Thymus (tissue), 11 donors: ENCODE data around the gene NEDD4L. TPM values are rescaled to one million over a fixed set of nuclear protein-coding genes. Genes with fewer than 3 reads are reported as not detected.

Source experiments
- DNase-seq, 9 donors: peaks; one replicate each; pipeline ENCODE4 v3.0.0-alpha.2; 2013; ENCODE audit warnings: low spot score in 9 of 9, low read depth in 6 of 9, missing footprints in 1 of 9
- H3K27ac ChIP-seq, 2 donors: one replicate each; pipeline ENCODE4 v1.5.1; 2013; ENCODE audit warnings: control low read depth in 1 of 2, low read depth in 1 of 2, low read length in 1 of 2, mild to moderate bottlenecking in 1 of 2, moderate library complexity in 1 of 2
- H3K27me3 ChIP-seq, 2 donors: one replicate each; pipeline ENCODE4 v1.5.1; 2013; ENCODE audit warnings: low read length in 1 of 2; ENCODE audit not compliant: control insufficient read depth in 2 of 2, insufficient read depth in 1 of 2
- H3K36me3 ChIP-seq, 2 donors: one replicate each; pipeline ENCODE4 v1.5.1; 2013; ENCODE audit warnings: low read length in 1 of 2, mild to moderate bottlenecking in 1 of 2, moderate library complexity in 1 of 2; ENCODE audit not compliant: control insufficient read depth in 2 of 2, insufficient read depth in 2 of 2
- H3K4me1 ChIP-seq, 2 donors: one replicate each; pipeline ENCODE4 v1.5.1; 2013; ENCODE audit warnings: low read length in 2 of 2; ENCODE audit not compliant: control insufficient read depth in 2 of 2, insufficient read depth in 2 of 2
- H3K4me3 ChIP-seq, 2 donors: one replicate each; pipeline ENCODE4 v1.5.1; 2013; ENCODE audit warnings: low read length in 2 of 2, control low read depth in 1 of 2, mild to moderate bottlenecking in 1 of 2
- H3K9me3 ChIP-seq, 2 donors: one replicate each; pipeline ENCODE4 v1.5.1; 2013; ENCODE audit warnings: low read length in 1 of 2, mild to moderate bottlenecking in 1 of 2; ENCODE audit not compliant: control insufficient read depth in 2 of 2, insufficient read depth in 1 of 2
- WGBS: extraction: QIAGEN DNeasy Blood & Tissue Kit; methylation state at CpG from one replicate; pipeline ENCODE4 v1.1.7; 2013; 5-methylcytosine and 5-hydroxymethylcytosine counted together
- polyA plus RNA-seq: library from polyadenylated mRNA; stranded (reverse); fragments of 200-250 nt; gene quantifications from one replicate; pipeline ENCODE4 v1.2.3, GENCODE V29; 2013
- total RNA-seq: library from RNA; stranded (reverse); fragments of 120-200 nt; gene quantifications from one replicate; pipeline ENCODE4 v1.2.4, GENCODE V29; 2013
- donor health status: healthy.

Gene NEDD4L
- total and polyA plus RNA-seq, 2 donors = 6.5 to 11.8 TPM

- Histone ChIP-seq H3K27me3 (no peaks in the 10 kb centered on the region), H3K4me1 (no peaks in the 10 kb centered on the region), H3K36me3 (no peaks in the 10 kb centered on the region), H3K4me3 (no peak overlapping the region), H3K27ac (no peak overlapping the region), H3K9me3 (no peaks in the 10 kb centered on the region)
- 96% methylated on average over 3 of the region's 3 CpGs for WGBS
- no peak for DNase-seq
Measured at GRCh38 chr18:58157237-58157636, 113.2 kb downstream of the NEDD4L start.

GRCh38 chr18:58158008-58158407 lies 114.0 kb downstream of the NEDD4L start:
- H3K9me3 ChIP-seq = no peaks in the 10 kb centered on the region
- no peaks in the 10 kb centered on the region for H3K27me3 ChIP-seq
- WGBS = 100% methylated on average over 1 of the region's 1 CpG
- no peak for DNase-seq
- H3K27ac ChIP-seq = no peak overlapping the region
- no peaks in the 10 kb centered on the region for H3K36me3 ChIP-seq
- no peak overlapping the region for H3K4me3 ChIP-seq
- H3K4me1 ChIP-seq = no peaks in the 10 kb centered on the region

GRCh38 chr18:58158459-58158858 lies 114.4 kb downstream of the NEDD4L start:
- 97% methylated on average over 5 of the region's 5 CpGs for WGBS
- H3K27me3 ChIP-seq = no peaks in the 10 kb centered on the region
- H3K36me3 ChIP-seq = no peaks in the 10 kb centered on the region
- H3K27ac ChIP-seq = no peak overlapping the region
- no peaks in the 10 kb centered on the region for H3K4me1 ChIP-seq
- H3K9me3 ChIP-seq = no peaks in the 10 kb centered on the region
- DNase-seq = no peak
- H3K4me3 ChIP-seq = no peak overlapping the region

GRCh38 chr18:58161659-58162058 lies 117.6 kb downstream of the NEDD4L start:
- Histone ChIP-seq H3K27ac (no peak overlapping the region), H3K4me3 (no peak overlapping the region), H3K4me1 (no peaks in the 10 kb centered on the region), H3K27me3 (no peaks in the 10 kb centered on the region), H3K36me3 (no peaks in the 10 kb centered on the region), H3K9me3 (no peaks in the 10 kb centered on the region)
- no peak for DNase-seq
- 82% methylated on average over 3 of the region's 3 CpGs for WGBS

- H3K27ac ChIP-seq = no peak overlapping the region
- H3K4me1 ChIP-seq = no peaks in the 10 kb centered on the region
- no peak for DNase-seq
- no peaks in the 10 kb centered on the region for H3K36me3 ChIP-seq
- no peaks in the 10 kb centered on the region for H3K9me3 ChIP-seq
- WGBS = 94% methylated on average over 6 of the region's 6 CpGs
- H3K4me3 ChIP-seq = no peak overlapping the region
- H3K27me3 ChIP-seq = no peaks in the 10 kb centered on the region
Measured at GRCh38 chr18:58162127-58162526, 118.1 kb downstream of the NEDD4L start.

- Histone ChIP-seq H3K4me3 (no peak overlapping the region), H3K4me1 (no peaks in the 10 kb centered on the region), H3K36me3 (no peaks in the 10 kb centered on the region), H3K27me3 (no peaks in the 10 kb centered on the region), H3K27ac (no peak overlapping the region), H3K9me3 (no peaks in the 10 kb centered on the region)
- DNase-seq = no peak
- WGBS = 94% methylated on average over 6 of the region's 6 CpGs
Measured at GRCh38 chr18:58163004-58163590, 119.1 kb downstream of the NEDD4L start.

GRCh38 chr18:58166278-58166844 lies 122.3 kb downstream of the NEDD4L start:
- no peak for DNase-seq
- Histone ChIP-seq H3K9me3 (no peaks in the 10 kb centered on the region), H3K27me3 (no peaks in the 10 kb centered on the region), H3K4me1 (no peaks in the 10 kb centered on the region), H3K36me3 (no peaks in the 10 kb centered on the region), H3K4me3 (no peak overlapping the region), H3K27ac (no peak overlapping the region)
- 95% methylated on average over 4 of the region's 4 CpGs for WGBS

- DNase-seq = no peak
- H3K36me3 ChIP-seq = no peaks in the 10 kb centered on the region
- H3K4me1 ChIP-seq = no peaks in the 10 kb centered on the region
- H3K4me3 ChIP-seq = no peak overlapping the region
- H3K9me3 ChIP-seq = no peaks in the 10 kb centered on the region
- H3K27me3 ChIP-seq = no peaks in the 10 kb centered on the region
- H3K27ac ChIP-seq = no peak overlapping the region
- 98% methylated on average over 1 of the region's 1 CpG for WGBS
Measured at GRCh38 chr18:58167073-58167472, 123.0 kb downstream of the NEDD4L start.

- 88% methylated on average over 5 of the region's 5 CpGs for WGBS
Measured at GRCh38 chr18:58168221-58168620, 124.2 kb downstream of the NEDD4L start.

More at GRCh38 chr18:58168221-58168620, 124.2 kb downstream of the NEDD4L start:
- Histone ChIP-seq H3K4me1 (no peaks in the 10 kb centered on the region), H3K36me3 (no peaks in the 10 kb centered on the region), H3K4me3 (no peak overlapping the region), H3K9me3 (no peaks in the 10 kb centered on the region), H3K27me3 (no peaks in the 10 kb centered on the region), H3K27ac (no peak overlapping the region)
- DNase-seq = no peak
